Brain microvascular endothelial cell (primary cell): ENCODE measurements around the gene PDIA4.

Experiments
- DNase-seq: peaks from one replicate; pipeline ENCODE4 v3.0.0-alpha.2; 2020
- H3K27ac ChIP-seq: fragments of 250-450 bp; sonication (Bioruptor Pico); 2 replicates; pipeline ENCODE4 v1.5.1; 2020; ENCODE audit warnings: mild to moderate bottlenecking, moderate library complexity
- H3K27me3 ChIP-seq: fragments of 250-450 bp; sonication (Bioruptor Pico); replicated peaks from 2 replicates; pipeline ENCODE4 v1.5.1; 2020; ENCODE audit warnings: mild to moderate bottlenecking
- H3K36me3 ChIP-seq: fragments of 250-450 bp; sonication (Bioruptor Pico); replicated peaks from 2 replicates; pipeline ENCODE4 v1.5.1; 2020; ENCODE audit warnings: mild to moderate bottlenecking
- H3K4me3 ChIP-seq: 2 replicates; pipeline ENCODE4 v1.5.1; 2011; ENCODE audit warnings: low read depth, mild to moderate bottlenecking, control low read depth, low read length, moderate library complexity
- CTCF ChIP-seq: IDR thresholded peaks from 2 replicates; pipeline ENCODE4 v1.5.1; 2011; ENCODE audit warnings: low read depth, mild to moderate bottlenecking, moderate library complexity, low read length, control low read depth, inconsistent platforms; ENCODE audit errors: missing control alignments
- in situ Hi-C: cut with HindIII; loops from 2 replicates; pipeline ENCODE4 v1.10.0; 2017; ENCODE audit warnings: low sequenced_read_pairs, low pct_ligation_motif_present

The PDIA4 gene

GRCh38 chr7:148999192-148999591, 29.1 kb downstream of the PDIA4 start:
- Histone ChIP-seq H3K27me3 (no peaks in the 10 kb centered on the region), H3K4me3 (no peak overlapping the region), H3K36me3 (peaks cover 26% of the 10 kb centered on the region), H3K27ac (no peak overlapping the region)
- DNase-seq, result no peak
- no peak for TF ChIP-seq CTCF
- in situ Hi-C loops, result no loop called here

- Histone ChIP-seq H3K36me3 (peaks cover 13% of the 10 kb centered on the region), H3K27ac (no peak overlapping the region), H3K4me3 (no peak overlapping the region), H3K27me3 (no peaks in the 10 kb centered on the region)
- in situ Hi-C loops, result no loop called here
- no peak for TF ChIP-seq CTCF
- no peak for DNase-seq
These were observed 30.8 kb downstream of the PDIA4 start for GRCh38 chr7:148997497-148997896.

- in situ Hi-C loops, result no loop called here
- no peak for DNase-seq
- TF ChIP-seq CTCF, result no peak
- H3K4me3 ChIP-seq, result no peak overlapping the region
- no peak overlapping the region for H3K27ac ChIP-seq
- H3K36me3 ChIP-seq, result no peaks in the 10 kb centered on the region
- H3K27me3 ChIP-seq, result no peaks in the 10 kb centered on the region
These were observed 33.7 kb downstream of the PDIA4 start for GRCh38 chr7:148994576-148994975.

- no peak for DNase-seq
- no peaks in the 10 kb centered on the region for H3K36me3 ChIP-seq
- in situ Hi-C loops, result no loop called here
- no peak for TF ChIP-seq CTCF
- no peaks in the 10 kb centered on the region for H3K27me3 ChIP-seq
- H3K4me3 ChIP-seq, result no peak overlapping the region
- H3K27ac ChIP-seq, result no peak overlapping the region
These were observed 35.1 kb downstream of the PDIA4 start for GRCh38 chr7:148993193-148993592.

GRCh38 chr7:148991536-148991935, 36.8 kb downstream of the PDIA4 start:
- H3K4me3 ChIP-seq, result no peak overlapping the region
- H3K36me3 ChIP-seq, result no peaks in the 10 kb centered on the region
- H3K27me3 ChIP-seq, result no peaks in the 10 kb centered on the region
- in situ Hi-C loops, result no loop called here
- no peak overlapping the region for H3K27ac ChIP-seq
- TF ChIP-seq CTCF, result no peak
- no peak for DNase-seq

GRCh38 chr7:148987751-148988512, 40.4 kb downstream of the PDIA4 start:
- H3K27me3 ChIP-seq, result no peaks in the 10 kb centered on the region
- peak overlapping the region; percentile 87 for H3K27ac ChIP-seq
- peak overlapping the region; percentile 91 for H3K4me3 ChIP-seq
- DNase-seq, result no peak
- in situ Hi-C loops, result no loop called here
- H3K36me3 ChIP-seq, result no peaks in the 10 kb centered on the region
- no peak for TF ChIP-seq CTCF
